GM12891 (cell line): ENCODE measurements around the gene PCNX2.

Source experiments
- PAX5 ChIP-seq: IDR thresholded peaks from 2 replicates; pipeline ENCODE4 v1.6.1; 2011; ENCODE audit warnings: low read length, moderate library complexity, mild to moderate bottlenecking; ENCODE audit not compliant: insufficient read depth, severe bottlenecking
- POLR2A ChIP-seq: IDR thresholded peaks from 2 replicates; pipeline ENCODE4 v1.6.1; 2011; ENCODE audit warnings: low read depth, low read length, control low read depth
- POLR2AphosphoS5 ChIP-seq: IDR thresholded peaks from 2 replicates; pipeline ENCODE4 v1.6.1; 2011; ENCODE audit warnings: low read depth, low read length, control low read depth
- POU2F2 ChIP-seq: IDR thresholded peaks from 2 replicates; pipeline ENCODE4 v1.6.1; 2011; ENCODE audit warnings: low read depth, mild to moderate bottlenecking, control low read depth, low read length, moderate library complexity
- TAF1 ChIP-seq: IDR thresholded peaks from 2 replicates; pipeline ENCODE4 v1.6.1; 2011; ENCODE audit warnings: low read depth, low read length, control low read depth

- TF ChIP-seq POLR2A = no peak
- TF ChIP-seq POLR2AphosphoS5 = no peak
- TF ChIP-seq POU2F2 = no peak
- TF ChIP-seq PAX5 = no peak
- no peak for TF ChIP-seq TAF1
Observed at GRCh38 chr1:233097959-233098580, 197.5 kb downstream of the PCNX2 start.
